Cerebellar nuclear complex (tissue), 1 donor: ENCODE measurements around the gene OGA.

Experiments
- DNase-seq, 2 experiments: peaks; one replicate each; lab custom pipeline; 2025; lab: John Stamatoyannopoulos, UW

Gene OGA

DNA sequence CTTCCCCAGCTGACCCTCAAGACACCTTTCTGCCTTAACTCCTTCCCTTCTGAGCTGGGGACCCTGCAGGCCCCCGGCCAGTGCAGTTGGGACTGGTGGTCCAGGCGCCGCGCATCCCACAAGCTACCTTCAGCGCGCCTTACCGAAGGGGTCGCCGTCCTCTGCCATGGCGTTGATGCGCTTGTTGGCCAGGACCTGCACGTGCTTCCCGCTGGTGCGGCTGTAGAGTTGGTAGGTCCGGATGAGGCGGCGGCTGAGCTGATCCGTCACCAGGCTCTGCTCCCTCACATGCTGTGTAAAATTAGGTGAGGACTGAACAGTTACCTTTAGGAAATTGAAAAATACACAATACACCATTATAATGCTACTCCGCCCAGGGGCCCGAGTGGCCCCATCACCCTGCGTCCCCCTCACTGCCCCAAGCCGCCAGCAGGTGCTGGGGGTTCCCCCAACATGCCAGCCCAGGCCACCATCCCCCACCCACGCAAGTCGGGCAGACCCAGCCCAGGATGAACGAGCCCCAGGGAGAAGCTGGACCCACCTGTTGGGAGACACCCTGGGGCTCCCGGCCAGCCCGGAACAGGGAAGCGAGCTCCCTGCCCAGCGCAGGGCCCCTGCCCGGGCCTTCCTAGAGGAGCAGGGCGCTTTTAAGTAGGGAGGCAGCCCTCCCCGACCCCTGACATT, 43.5 kb downstream of the OGA start:
- DNase-seq = no peak

- no peak for DNase-seq
Measured at GRCh38 chr10:101773923-101774588, 44.2 kb downstream of the OGA start.

- DNase-seq = no peak
Measured at GRCh38 chr10:101772895-101773761, 45.1 kb downstream of the OGA start.

- DNase-seq = no peak
Measured at GRCh38 chr10:101772017-101772894, 46.0 kb downstream of the OGA start.

GRCh38 chr10:101771380-101771779, 46.9 kb downstream of the OGA start:
- DNase-seq = no peak

- no peak for DNase-seq
Measured at GRCh38 chr10:101770331-101771215, 47.7 kb downstream of the OGA start.

DNA sequence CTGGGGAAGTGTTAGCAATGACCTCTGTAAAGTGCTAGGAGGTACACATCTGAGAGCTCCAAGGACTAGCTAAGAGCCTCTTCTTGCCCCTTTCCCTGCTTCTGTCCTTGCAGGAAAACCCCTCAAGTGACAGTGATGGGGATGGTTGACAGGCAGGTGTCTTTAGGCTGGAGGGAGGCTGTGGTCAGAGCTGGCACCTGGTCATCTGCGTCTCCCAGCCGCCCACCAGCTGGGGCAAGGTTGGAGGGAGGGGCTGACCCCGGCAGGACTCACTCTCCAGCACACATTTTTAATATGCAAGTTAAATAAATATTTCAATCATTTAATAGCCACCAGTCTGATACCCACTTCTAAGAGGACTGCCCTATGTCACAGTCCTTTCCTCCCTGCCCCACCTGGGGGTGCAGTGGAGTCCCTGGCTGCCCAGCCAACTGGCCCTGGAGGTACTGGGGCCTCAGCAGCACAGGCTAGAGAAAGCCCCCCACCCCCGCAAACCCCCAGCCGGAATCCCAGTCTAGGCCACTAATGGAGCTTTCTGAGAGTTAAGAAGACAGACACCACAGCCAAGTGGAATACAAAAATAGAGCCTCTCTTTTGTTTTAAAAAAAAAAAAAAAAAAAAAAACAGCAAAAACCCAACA, 48.6 kb downstream of the OGA start:
- no peak for DNase-seq

- no peak for DNase-seq
Measured at GRCh38 chr10:101768791-101769170, 49.5 kb downstream of the OGA start.

GRCh38 chr10:101767966-101768790, 50.1 kb downstream of the OGA start:
- DNase-seq = no peak

- DNase-seq = no peak
Measured at GRCh38 chr10:101767600-101767945, 50.7 kb downstream of the OGA start.

DNA sequence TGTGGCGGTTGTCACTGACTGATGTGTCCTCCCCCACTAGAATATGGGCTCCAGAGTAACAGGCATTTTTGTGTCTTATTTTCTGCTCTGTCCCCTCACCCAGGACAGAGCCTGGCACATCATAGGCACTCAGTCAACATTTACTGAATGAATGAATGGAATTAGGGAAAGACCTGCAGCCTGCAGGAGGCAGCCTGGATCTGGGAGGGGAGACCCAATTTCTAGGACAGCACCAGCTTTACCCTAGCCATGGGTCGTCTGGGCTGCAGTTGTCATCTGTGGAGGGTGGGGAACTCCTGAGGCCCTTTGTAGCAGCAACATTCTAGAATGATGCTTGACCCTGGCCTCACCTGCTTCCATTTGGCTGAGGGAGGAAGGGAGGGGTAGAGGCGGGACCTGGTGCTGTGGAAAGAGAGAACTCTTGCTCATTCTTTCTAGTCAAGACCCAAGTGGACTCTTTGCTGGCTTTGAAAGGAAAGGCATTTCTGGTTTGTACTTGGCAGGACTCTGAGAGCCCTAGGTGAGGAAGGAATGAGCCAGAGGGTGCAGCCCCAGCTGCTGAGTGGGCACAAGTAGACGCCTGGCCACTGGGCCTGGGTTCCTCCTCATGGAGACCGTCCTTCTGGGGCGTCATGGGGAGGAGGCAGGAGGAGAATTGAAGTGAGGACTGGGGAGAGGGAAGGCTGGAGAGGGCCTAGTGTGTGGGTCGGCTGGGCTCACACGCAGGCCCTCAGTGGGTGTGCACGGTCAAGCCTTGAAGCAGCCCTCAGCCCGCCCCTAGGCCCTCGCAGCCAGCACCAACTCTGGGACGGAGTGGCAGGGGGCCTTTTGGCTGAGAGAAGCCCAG, 51.3 kb downstream of the OGA start:
- no peak for DNase-seq

GRCh38 chr10:101766306-101766705, 51.9 kb downstream of the OGA start:
- no peak for DNase-seq

GRCh38 chr10:101763141-101763846, 55.0 kb downstream of the OGA start:
- DNase-seq = no peak

- DNase-seq = no peak
Measured at GRCh38 chr10:101762736-101763135, 55.5 kb downstream of the OGA start.

DNA sequence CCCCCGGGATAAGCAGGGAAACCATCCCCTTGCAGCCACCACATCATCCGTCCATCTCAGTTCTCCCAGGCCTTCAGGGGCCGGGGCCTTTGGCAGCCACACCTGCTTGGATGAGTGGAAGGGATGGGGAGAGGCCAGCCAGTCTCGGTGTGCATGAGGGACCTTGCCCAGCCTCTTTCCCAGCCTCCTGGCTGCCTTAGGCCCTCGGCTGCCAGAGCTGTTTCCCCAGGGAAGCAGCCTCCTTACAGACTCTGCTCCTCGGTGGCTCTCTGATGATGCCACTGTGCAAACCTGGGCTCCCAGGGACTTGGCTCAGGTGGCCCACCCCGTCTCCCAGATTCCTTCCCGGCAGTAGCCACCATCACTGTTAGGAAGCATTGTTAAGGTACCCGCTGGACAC, 57.0 kb downstream of the OGA start:
- DNase-seq = no peak

DNA sequence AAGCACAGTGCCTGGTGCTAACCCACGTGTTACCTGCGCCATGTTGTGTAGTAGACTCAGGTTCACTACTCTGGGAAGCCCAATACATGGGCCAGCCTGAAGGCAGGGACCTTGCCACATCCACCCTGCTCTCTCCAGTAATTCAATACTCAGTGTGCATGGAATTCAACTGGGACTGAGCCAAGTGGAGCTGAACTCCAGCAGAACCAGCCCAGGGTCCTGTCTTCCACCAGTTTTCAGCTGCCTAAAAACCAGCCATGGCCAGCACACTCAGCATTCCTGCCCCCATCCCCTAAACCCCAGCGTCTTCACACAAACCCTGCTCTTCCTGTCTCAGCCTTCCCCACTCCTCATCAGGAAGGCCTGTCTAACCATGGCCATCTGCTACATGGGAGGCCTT, 57.7 kb downstream of the OGA start:
- DNase-seq = no peak

- no peak for DNase-seq
Measured at GRCh38 chr10:101759309-101760247, 58.7 kb downstream of the OGA start.
